Psoas muscle (tissue), 8 donors: ENCODE measurements around the gene POLD3. TPM values are rescaled to one million over a fixed set of nuclear protein-coding genes. Genes with fewer than 3 reads are reported as not detected.
A peak's percentile ranks its signal among the peaks of the same experiment; 100 is the strongest.

ENCODE experiments used
- ATAC-seq, 4 donors: fragments of 200-7000 bp; cut with Tn5 transposase; one replicate each; pipeline ENCODE4 v1.9.1; 2020; ENCODE audit warnings: moderate library complexity in 3 of 4, mild to moderate bottlenecking in 2 of 4
- DNase-seq, 2 donors: peaks; one replicate each; pipeline ENCODE4 v3.0.0-alpha.2; 2020
- H3K27ac ChIP-seq: fragments of 200-600 bp; one replicate; pipeline ENCODE4 v1.8.0; 2022
- H3K27me3 ChIP-seq, 3 donors: fragments of 200-600 bp in 1 of 3; one replicate each; pipeline versions ENCODE4 v1.6.1 to v1.8.0; 2013 to 2022; ENCODE audit warnings: low read length in 2 of 3, mild to moderate bottlenecking in 2 of 3, moderate library complexity in 1 of 3; ENCODE audit not compliant: insufficient read depth in 3 of 3
- H3K36me3 ChIP-seq, 2 donors: fragments of 200-600 bp in 1 of 2; one replicate each; pipeline versions ENCODE4 v1.6.1 to v1.8.0; 2013 to 2022; ENCODE audit warnings: low read depth in 1 of 2, mild to moderate bottlenecking in 1 of 2, moderate library complexity in 1 of 2; ENCODE audit not compliant: insufficient read depth in 1 of 2
- H3K4me1 ChIP-seq: fragments of 200-600 bp; one replicate; pipeline ENCODE4 v1.8.0; 2022
- H3K4me3 ChIP-seq: fragments of 200-600 bp; one replicate; pipeline ENCODE4 v1.8.0; 2022; ENCODE audit warnings: mild to moderate bottlenecking
- H3K9me3 ChIP-seq: fragments of 200-600 bp; one replicate; pipeline ENCODE4 v1.8.0; 2022
- WGBS, 3 donors: extraction: QIAGEN DNeasy Blood & Tissue Kit; methylation state at CpG; one replicate each; pipeline versions ENCODE4 v1.1.6 to v1.1.7; 2013; 5-methylcytosine and 5-hydroxymethylcytosine counted together
- intact Hi-C, 2 donors: fragments of 100-400 bp; cut with DNase I; formaldehyde crosslinking; loops; one replicate each; pipeline versions ENCODE4 v1.11.0 to v1.14.2; 2022
- polyA plus RNA-seq, 3 donors: library from polyadenylated mRNA; stranded (reverse); fragments of 200-250 nt; gene quantifications; one replicate each; pipeline ENCODE4 v1.2.3, GENCODE V29; 2013
- total RNA-seq, 4 donors: library from RNA; stranded (reverse); fragmentation: NEBNext Ultra II Directional in 2 of 4; extraction: Animal tissue kit (Norgen Biotek cat#: 25700) in 2 of 4; gene quantifications; one replicate each; pipeline versions ENCODE4 v1.2.1 to v1.2.4, GENCODE V29; 2021 to 2023
- TF ChIP-seq, protein P1 (sequence below): fragments of 200-600 bp; IDR thresholded peaks from one replicate; pipeline ENCODE4 v1.8.0; 2022; ENCODE audit warnings: antibody characterized with exemption
- donor health status: healthy with polysubstance abuse.
- donor health status: DM: no; HTN: no; CAD: no; lungs with moderate emphysema.
- donor health status: Bipolar disorder and iron deficiency.
- donor health status: healthy.
- donor health status: DM: yes; HTN: yes; CAD: no.
- donor health status: DM: no; HTN: no; CAD: no.
- donor health status: DM: no; HTN: no; CAD: no.
- donor health status: DM: yes; HTN: yes; CAD: no.

Gene POLD3
- total and polyA plus RNA-seq, 7 donors = 7.0 to 10.2 (median 7.8) TPM

DNA sequence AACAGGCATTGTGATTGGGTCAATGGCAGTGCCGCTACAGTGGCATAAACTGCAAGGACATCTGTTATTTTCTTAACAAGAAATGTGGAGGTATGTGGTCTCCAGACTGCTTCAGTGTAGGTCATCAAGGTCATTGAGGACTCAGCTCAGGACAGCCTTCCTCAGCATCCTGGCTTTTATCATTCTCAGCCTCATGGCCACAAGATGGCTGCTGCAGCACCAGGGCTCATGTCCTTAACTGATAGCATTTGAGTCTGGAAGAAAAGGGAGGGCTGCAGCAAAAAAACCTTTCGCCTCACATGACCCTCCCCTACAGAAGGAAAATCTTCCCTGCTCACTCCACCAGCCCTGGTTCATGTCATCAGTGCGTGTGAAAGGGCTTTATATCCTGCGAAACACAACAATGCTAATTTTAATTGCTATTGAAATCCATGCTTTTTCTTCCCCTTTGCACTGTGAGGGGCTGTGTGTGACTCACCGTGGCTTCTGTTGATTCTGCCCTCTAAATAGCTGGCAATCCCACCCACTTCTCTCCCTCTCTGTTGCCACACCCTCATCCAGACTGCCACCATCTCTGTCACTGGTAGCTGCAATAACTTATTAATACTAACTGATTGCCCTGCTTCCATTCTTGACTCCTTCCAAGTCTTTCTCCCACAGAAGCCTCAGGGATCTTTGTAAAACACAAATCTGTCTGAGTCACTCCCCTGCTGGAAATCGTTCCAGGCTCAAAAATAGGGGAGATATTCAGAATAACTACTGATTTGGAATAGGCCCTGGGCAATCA is 95.0 kb downstream of the POLD3 start:
- WGBS, 3 donors = 65 to 82% (median 74%) methylated on average over 6 of the region's 6 CpGs
- Histone ChIP-seq H3K4me1 (peaks cover 6% of the 10 kb centered on the region), H3K27me3 (no peaks in the 10 kb centered on the region), H3K27ac (no peak overlapping the region), H3K4me3 (no peak overlapping the region), H3K36me3 (no peaks in the 10 kb centered on the region), H3K9me3 (no peaks in the 10 kb centered on the region)
- peak in 1 of 2 donors; percentile 10 for DNase-seq
- no peak for ATAC-seq
- intact Hi-C loops = no loop called here
- TF ChIP-seq, protein P1, sequence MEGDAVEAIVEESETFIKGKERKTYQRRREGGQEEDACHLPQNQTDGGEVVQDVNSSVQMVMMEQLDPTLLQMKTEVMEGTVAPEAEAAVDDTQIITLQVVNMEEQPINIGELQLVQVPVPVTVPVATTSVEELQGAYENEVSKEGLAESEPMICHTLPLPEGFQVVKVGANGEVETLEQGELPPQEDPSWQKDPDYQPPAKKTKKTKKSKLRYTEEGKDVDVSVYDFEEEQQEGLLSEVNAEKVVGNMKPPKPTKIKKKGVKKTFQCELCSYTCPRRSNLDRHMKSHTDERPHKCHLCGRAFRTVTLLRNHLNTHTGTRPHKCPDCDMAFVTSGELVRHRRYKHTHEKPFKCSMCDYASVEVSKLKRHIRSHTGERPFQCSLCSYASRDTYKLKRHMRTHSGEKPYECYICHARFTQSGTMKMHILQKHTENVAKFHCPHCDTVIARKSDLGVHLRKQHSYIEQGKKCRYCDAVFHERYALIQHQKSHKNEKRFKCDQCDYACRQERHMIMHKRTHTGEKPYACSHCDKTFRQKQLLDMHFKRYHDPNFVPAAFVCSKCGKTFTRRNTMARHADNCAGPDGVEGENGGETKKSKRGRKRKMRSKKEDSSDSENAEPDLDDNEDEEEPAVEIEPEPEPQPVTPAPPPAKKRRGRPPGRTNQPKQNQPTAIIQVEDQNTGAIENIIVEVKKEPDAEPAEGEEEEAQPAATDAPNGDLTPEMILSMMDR = no peak

DNA sequence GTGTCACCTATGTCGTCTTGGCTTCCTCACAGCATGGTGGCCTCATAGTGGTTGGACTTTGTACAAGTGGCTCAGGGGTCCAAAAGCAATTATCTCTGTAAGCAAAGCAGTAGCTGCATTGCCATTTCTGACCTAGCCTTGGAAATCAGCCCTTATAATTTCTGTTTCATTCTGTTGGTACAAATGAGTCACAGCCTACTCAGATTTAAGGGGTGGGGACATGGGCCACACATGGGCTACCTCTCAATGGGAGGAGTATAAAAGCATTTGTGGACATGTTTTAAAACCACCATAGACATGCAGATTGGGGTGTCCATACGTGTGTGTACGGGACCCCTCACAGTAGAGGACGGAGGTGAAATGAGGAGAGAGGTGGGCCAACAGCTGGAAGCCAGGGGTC is 97.3 kb downstream of the POLD3 start:
- H3K36me3 ChIP-seq = no peaks in the 10 kb centered on the region
- no peaks in the 10 kb centered on the region for H3K27me3 ChIP-seq
- intact Hi-C loops = no loop called here
- DNase-seq (no peak), ATAC-seq (peak in 3 of 4 donors; percentile 28 to 48 (median 37))
- 92 to 98% (median 92%) methylated on average over 4 of the region's 4 CpGs for WGBS, 3 donors
- no peaks in the 10 kb centered on the region for H3K9me3 ChIP-seq
- H3K27ac ChIP-seq = no peak overlapping the region
- no peaks in the 10 kb centered on the region for H3K4me1 ChIP-seq
- H3K4me3 ChIP-seq = no peak overlapping the region
- TF ChIP-seq, protein P1 = no peak

DNA sequence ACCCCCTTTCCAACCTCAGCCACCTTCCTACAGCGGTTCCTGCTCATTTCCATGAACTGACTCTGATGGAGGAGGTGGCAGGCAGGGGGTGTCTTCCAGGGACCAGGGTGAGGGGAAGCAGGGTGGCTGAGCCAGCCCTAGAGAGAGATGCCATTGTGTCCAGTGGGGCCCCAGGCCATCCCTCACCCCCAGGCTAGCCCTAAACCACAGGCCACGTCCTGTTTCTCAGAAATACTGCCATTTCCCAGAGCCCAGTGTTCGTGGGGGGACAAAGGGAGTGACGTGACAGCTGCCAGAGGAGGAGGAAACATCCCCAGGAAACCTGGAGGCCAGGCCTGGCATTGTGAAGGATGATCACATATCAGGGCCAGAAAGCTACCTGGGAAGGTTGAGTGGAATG is 99.4 kb downstream of the POLD3 start:
- no peak overlapping the region for H3K27ac ChIP-seq
- H3K9me3 ChIP-seq = no peaks in the 10 kb centered on the region
- no peak overlapping the region for H3K4me3 ChIP-seq
- intact Hi-C loops = no loop called here
- no peaks in the 10 kb centered on the region for H3K36me3 ChIP-seq
- WGBS, 3 donors = 50 to 73% (median 55%) methylated on average over 4 of the region's 4 CpGs
- no peaks in the 10 kb centered on the region for H3K27me3 ChIP-seq
- H3K4me1 ChIP-seq = peaks cover 11% of the 10 kb centered on the region
- peak in 1 of 2 donors; percentile 42 for DNase-seq
- TF ChIP-seq, protein P1 = no peak
- ATAC-seq = no peak

Other genes starting within 250 kb of the POLD3 start
- gene PGM2L1, start 194.1 kb upstream of the POLD3 start, total RNA-seq = 10 to 100 TPM in 2 of 4 donors, 1 to 10 TPM in 2; 9.1 to 10.9 (median 10.2) TPM
- 1 to 10 TPM; 2.8 to 9.8 (median 3.6) TPM for gene PGM2L1, start 194.1 kb upstream of the POLD3 start, polyA plus RNA-seq
- 1 to 10 TPM; 1.0 to 3.3 (median 1.4) TPM for gene KCNE3, start 125.0 kb upstream of the POLD3 start, total RNA-seq
- under 1 TPM; 0.21 to 0.80 (median 0.72) TPM for gene KCNE3, start 125.0 kb upstream of the POLD3 start, polyA plus RNA-seq
- 1 to 10 TPM; 4.0 to 5.4 (median 4.4) TPM for gene LIPT2, start 98.9 kb upstream of the POLD3 start, total RNA-seq
- 1 to 10 TPM in 2 of 3 donors, under 1 TPM in 1; 0.94 to 4.5 (median 2.1) TPM for gene LIPT2, start 98.9 kb upstream of the POLD3 start, polyA plus RNA-seq
- 10 to 100 TPM in 3 of 4 donors, 1 to 10 TPM in 1; 2.2 to 14.1 (median 12.7) TPM for gene CHRDL2, start 138.8 kb downstream of the POLD3 start, total RNA-seq
- gene CHRDL2, start 138.8 kb downstream of the POLD3 start, polyA plus RNA-seq = 1 to 10 TPM in 1 of 3 donors, under 1 TPM in 2; 0.39 to 3.1 (median 0.61) TPM
- 10 to 100 TPM; 14.0 to 15.9 (median 14.8) TPM for gene RNF169, start 156.3 kb downstream of the POLD3 start, total RNA-seq
- 1 to 10 TPM; 3.9 to 5.8 (median 5.1) TPM for gene RNF169, start 156.3 kb downstream of the POLD3 start, polyA plus RNA-seq